ENCODE results near the gene FGF5.
"Not testable (repeated sequence)": the region's sequence is repeated elsewhere in the genome, so short reads cannot be mapped to it uniquely, and the experiment has no call there.

FGF5 gene

GRCh38 chr4:80263541-80264351 is 2.7 kb upstream of the FGF5 start:
- H3K4me1 Mint-ChIP-seq (ENCODE audit: low read depth) = peaks cover 19% of the 10 kb centered on the region
- no peaks in the 10 kb centered on the region for H3K9me3 Mint-ChIP-seq
- no peak overlapping the region for H3K4me3 Mint-ChIP-seq
- peaks cover 82% of the 10 kb centered on the region for H3K27me3 Mint-ChIP-seq (ENCODE audit: low read depth)
- H3K36me3 Mint-ChIP-seq (ENCODE audit: low read depth) = no peaks in the 10 kb centered on the region
- H3K27ac Mint-ChIP-seq = no peak overlapping the region

DNA sequence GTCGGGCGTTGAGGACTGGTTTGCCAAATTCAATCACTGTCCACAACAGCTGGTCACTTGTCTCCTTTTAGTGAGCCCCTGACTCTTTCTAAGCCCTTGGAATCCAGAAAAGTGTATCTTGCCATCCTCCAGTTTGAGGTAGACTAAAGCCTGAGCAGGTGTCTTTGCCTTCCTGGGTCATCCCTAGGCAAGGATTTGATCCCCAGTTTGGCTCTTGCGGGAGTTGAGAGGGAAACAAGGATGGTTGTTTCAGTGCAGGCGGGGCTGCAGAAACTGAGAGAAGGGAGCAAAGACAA is 2.2 kb upstream of the FGF5 start:
- no peak overlapping the region for H3K4me3 Mint-ChIP-seq
- H3K36me3 Mint-ChIP-seq (ENCODE audit: low read depth) = no peaks in the 10 kb centered on the region
- peaks cover 19% of the 10 kb centered on the region for H3K4me1 Mint-ChIP-seq (ENCODE audit: low read depth)
- no peaks in the 10 kb centered on the region for H3K9me3 Mint-ChIP-seq
- H3K27me3 Mint-ChIP-seq (ENCODE audit: low read depth) = peaks cover 82% of the 10 kb centered on the region
- H3K27ac Mint-ChIP-seq = no peak overlapping the region

DNA sequence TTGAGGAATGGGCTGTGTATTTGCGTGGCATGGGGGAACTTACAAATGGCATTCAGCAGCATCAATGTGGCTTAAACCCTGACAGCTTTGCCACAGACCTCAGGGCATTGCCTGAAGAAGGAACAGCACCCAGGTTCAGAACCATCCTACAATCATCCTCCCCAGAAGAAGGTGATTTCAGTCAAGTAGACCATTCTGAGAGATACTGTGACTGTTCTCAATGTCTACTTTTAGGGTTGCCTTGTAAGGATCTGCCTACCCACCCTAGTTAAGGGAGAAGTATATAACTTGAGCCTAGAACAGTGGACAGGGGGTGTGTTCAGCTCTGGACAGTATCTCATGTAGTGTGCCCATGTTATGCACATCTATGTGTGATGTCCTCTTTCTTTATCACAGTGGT is 1.6 kb upstream of the FGF5 start:
- Mint-ChIP-seq H3K27me3 (ENCODE audit: low read depth) (peaks cover 86% of the 10 kb centered on the region), H3K27ac (no peak overlapping the region), H3K4me3 (no peak overlapping the region), H3K4me1 (ENCODE audit: low read depth) (peaks cover 19% of the 10 kb centered on the region), H3K9me3 (no peaks in the 10 kb centered on the region), H3K36me3 (ENCODE audit: low read depth) (no peaks in the 10 kb centered on the region)

DNA sequence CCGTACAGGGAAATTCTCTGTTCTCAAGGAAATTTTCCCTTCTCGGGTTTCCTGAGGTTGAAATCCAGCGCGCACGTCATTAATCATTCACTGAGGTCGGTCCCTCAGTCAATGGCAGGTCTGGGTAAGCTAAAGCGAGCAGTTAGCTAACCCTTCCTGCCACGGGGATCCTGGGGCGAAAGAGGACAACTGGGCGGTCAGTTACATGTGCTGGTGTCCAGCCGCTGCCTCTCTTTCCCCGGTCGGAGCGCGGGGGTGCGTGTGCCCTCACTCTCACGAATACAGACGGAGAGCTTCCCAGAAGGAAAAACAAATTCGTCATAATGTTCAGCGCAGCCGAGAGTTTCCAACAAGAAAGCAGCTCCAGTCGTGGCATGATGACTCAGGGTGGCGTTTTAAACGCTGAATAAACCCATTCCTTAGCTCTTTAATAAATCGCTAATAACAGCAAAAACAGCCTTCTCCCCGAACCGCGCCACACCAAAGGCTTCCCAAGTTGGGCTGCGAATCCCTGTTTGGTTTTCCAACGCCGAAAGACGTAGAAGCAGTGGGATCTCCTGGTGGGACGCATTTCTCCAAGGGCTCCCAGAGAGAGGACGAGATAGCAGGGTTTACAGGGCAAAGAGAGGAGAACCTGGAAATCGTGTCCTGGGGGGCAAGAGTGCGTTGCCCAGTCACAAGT is 752 bp upstream of the FGF5 start:
- peaks cover 19% of the 10 kb centered on the region for H3K4me1 Mint-ChIP-seq (ENCODE audit: low read depth)
- no peaks in the 10 kb centered on the region for H3K9me3 Mint-ChIP-seq
- H3K27me3 Mint-ChIP-seq (ENCODE audit: low read depth) = peaks cover 93% of the 10 kb centered on the region
- no peaks in the 10 kb centered on the region for H3K36me3 Mint-ChIP-seq (ENCODE audit: low read depth)
- H3K4me3 Mint-ChIP-seq = peak overlapping the region; percentile 42
- no peak overlapping the region for H3K27ac Mint-ChIP-seq

DNA sequence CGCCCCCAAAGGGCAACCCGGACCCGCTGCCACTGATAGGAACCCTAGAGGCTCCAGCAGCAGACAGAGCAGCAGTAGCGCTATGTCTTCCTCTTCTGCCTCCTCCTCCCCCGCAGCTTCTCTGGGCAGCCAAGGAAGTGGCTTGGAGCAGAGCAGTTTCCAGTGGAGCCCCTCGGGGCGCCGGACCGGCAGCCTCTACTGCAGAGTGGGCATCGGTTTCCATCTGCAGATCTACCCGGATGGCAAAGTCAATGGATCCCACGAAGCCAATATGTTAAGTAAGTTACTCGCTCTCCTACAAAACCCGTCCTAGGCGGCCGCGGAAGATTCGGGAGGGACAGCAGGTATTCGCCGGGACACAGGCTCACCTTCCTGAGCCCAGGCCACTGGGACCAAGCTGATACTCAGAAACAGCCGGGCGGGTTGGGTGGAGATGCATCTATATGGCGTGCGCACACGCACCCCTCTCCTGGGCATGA is 477 bp downstream of the FGF5 start:
- H3K4me3 Mint-ChIP-seq = peak overlapping the region; percentile 79
- no peaks in the 10 kb centered on the region for H3K9me3 Mint-ChIP-seq
- H3K27me3 Mint-ChIP-seq (ENCODE audit: low read depth) = peaks cover 97% of the 10 kb centered on the region
- peaks cover 19% of the 10 kb centered on the region for H3K4me1 Mint-ChIP-seq (ENCODE audit: low read depth)
- no peak overlapping the region for H3K27ac Mint-ChIP-seq
- H3K36me3 Mint-ChIP-seq (ENCODE audit: low read depth) = no peaks in the 10 kb centered on the region

DNA sequence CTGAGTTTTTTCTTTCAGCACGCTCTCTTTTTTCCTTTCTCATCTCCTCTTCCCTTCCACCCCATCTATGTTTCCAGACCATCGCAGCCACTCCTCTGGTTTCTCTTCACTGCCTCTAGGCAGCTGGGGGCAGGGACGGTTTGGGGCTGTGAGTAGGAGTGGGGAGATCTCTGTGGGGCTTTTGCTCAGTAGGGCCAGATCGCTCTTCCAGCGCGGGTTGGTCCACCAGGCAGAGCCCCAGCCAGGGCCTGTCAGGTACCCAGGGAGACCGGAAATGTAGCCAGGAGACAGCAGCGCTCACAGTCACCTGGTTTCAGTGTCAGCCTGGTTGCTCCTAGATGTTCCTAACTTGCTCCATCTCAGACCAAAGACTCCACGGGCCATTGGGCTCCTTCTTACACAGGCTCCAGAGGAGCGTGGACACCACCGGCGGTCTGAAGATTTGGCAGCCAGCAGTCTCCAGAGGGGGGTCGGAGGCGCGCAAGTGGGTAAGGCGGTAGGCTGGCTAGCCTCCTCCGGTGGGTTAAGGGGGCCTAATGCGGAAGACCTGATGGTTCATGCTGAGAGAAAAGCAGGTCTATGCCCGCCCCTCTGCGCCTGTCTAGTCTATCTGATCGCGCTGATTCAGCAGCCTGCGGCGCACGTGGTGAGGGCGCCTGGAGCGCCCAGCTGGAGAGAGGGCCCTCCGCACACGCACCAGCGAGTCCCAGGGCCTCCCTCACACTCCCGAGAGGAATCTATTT is 1.8 kb downstream of the FGF5 start:
- Mint-ChIP-seq H3K27ac (no peak overlapping the region), H3K4me1 (ENCODE audit: low read depth) (peaks cover 19% of the 10 kb centered on the region), H3K4me3 (no peak overlapping the region), H3K9me3 (no peaks in the 10 kb centered on the region), H3K36me3 (ENCODE audit: low read depth) (no peaks in the 10 kb centered on the region), H3K27me3 (ENCODE audit: low read depth) (peaks cover 86% of the 10 kb centered on the region)

- H3K4me3 Mint-ChIP-seq = no peak overlapping the region
- no peaks in the 10 kb centered on the region for H3K9me3 Mint-ChIP-seq
- H3K27ac Mint-ChIP-seq = no peak overlapping the region
- no peaks in the 10 kb centered on the region for H3K36me3 Mint-ChIP-seq (ENCODE audit: low read depth)
- H3K4me1 Mint-ChIP-seq (ENCODE audit: low read depth) = peaks cover 19% of the 10 kb centered on the region
- peaks cover 83% of the 10 kb centered on the region for H3K27me3 Mint-ChIP-seq (ENCODE audit: low read depth)
These were observed 2.5 kb downstream of the FGF5 start for GRCh38 chr4:80268936-80269335.

DNA sequence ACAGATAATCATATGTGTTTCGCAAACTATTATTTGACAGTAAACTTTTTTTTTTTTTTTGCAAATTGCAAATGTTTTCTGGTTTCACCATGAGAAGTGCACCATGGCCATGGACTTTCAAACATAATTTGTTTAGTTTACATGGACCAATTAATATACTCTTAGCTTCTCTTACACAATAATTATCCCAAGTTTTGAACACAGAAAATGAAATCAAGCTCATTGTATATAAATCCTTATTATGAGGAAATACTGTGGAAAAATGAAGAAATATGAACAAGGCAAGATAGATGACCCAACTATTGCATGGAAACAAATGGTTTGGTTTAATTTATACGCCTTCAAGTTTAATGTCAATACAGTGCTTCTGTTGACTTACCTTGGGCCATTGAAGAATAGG is 3.9 kb downstream of the FGF5 start:
- peaks cover 19% of the 10 kb centered on the region for H3K4me1 Mint-ChIP-seq (ENCODE audit: low read depth)
- H3K36me3 Mint-ChIP-seq (ENCODE audit: low read depth) = no peaks in the 10 kb centered on the region
- peaks cover 72% of the 10 kb centered on the region for H3K27me3 Mint-ChIP-seq (ENCODE audit: low read depth)
- H3K9me3 Mint-ChIP-seq = no peaks in the 10 kb centered on the region
- no peak overlapping the region for H3K4me3 Mint-ChIP-seq
- no peak overlapping the region for H3K27ac Mint-ChIP-seq

- Mint-ChIP-seq H3K27me3 (ENCODE audit: low read depth) (peaks cover 67% of the 10 kb centered on the region), H3K4me3 (no peak overlapping the region), H3K4me1 (ENCODE audit: low read depth) (peaks cover 15% of the 10 kb centered on the region), H3K27ac (no peak overlapping the region), H3K9me3 (no peaks in the 10 kb centered on the region), H3K36me3 (ENCODE audit: low read depth) (no peaks in the 10 kb centered on the region)
These were observed 4.4 kb downstream of the FGF5 start for GRCh38 chr4:80270868-80271267.

- Mint-ChIP-seq H3K27me3 (ENCODE audit: low read depth) (peaks cover 58% of the 10 kb centered on the region), H3K9me3 (no peaks in the 10 kb centered on the region), H3K27ac (no peak overlapping the region), H3K36me3 (ENCODE audit: low read depth) (no peaks in the 10 kb centered on the region), H3K4me1 (ENCODE audit: low read depth) (peaks cover 9% of the 10 kb centered on the region), H3K4me3 (no peak overlapping the region)
These were observed 5.3 kb downstream of the FGF5 start for GRCh38 chr4:80271801-80272200.

- H3K9me3 Mint-ChIP-seq = no peaks in the 10 kb centered on the region
- H3K27ac Mint-ChIP-seq = no peak overlapping the region
- H3K27me3 Mint-ChIP-seq (ENCODE audit: low read depth) = peaks cover 20% of the 10 kb centered on the region
- no peaks in the 10 kb centered on the region for H3K4me1 Mint-ChIP-seq (ENCODE audit: low read depth)
- H3K4me3 Mint-ChIP-seq = no peak overlapping the region
- no peaks in the 10 kb centered on the region for H3K36me3 Mint-ChIP-seq (ENCODE audit: low read depth)
These were observed 10.5 kb downstream of the FGF5 start for GRCh38 chr4:80276931-80277330.

DNA sequence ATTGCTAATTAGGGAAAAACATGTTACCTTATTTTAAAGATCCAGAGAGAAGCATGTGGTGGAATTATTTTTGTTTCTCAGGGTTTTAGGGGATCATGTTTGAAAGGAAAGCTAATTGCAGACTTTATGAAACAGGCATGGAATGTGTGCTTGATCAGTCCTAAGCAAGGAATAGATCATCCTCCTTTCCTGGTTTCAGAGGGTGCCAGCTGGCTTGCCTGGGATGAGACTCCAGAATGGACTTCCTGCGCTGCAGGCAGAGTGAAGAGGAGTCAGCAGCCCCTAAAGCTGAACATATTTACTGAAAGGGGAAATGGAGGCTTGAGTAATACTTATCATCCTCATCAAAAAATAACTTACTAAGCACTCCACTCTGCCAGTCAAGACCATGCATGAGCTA is 13.3 kb downstream of the FGF5 start:
- Mint-ChIP-seq H3K36me3 (ENCODE audit: low read depth) (no peaks in the 10 kb centered on the region), H3K9me3 (no peaks in the 10 kb centered on the region), H3K27ac (no peak overlapping the region), H3K4me3 (no peak overlapping the region), H3K4me1 (ENCODE audit: low read depth) (no peaks in the 10 kb centered on the region), H3K27me3 (ENCODE audit: low read depth) (peaks cover 19% of the 10 kb centered on the region)

DNA sequence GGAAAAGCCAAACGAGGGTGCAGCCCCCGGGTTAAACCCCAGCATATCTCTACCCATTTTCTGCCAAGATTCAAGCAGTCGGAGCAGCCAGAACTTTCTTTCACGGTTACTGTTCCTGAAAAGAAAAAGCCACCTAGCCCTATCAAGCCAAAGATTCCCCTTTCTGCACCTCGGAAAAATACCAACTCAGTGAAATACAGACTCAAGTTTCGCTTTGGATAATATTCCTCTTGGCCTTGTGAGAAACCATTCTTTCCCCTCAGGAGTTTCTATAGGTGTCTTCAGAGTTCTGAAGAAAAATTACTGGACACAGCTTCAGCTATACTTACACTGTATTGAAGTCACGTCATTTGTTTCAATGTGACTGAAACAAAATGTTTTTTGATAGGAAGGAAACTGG is 20.0 kb downstream of the FGF5 start:
- Mint-ChIP-seq H3K27ac (no peak overlapping the region), H3K9me3 (no peaks in the 10 kb centered on the region), H3K4me3 (no peak overlapping the region), H3K27me3 (ENCODE audit: low read depth) (peaks cover 14% of the 10 kb centered on the region), H3K36me3 (ENCODE audit: low read depth) (no peaks in the 10 kb centered on the region), H3K4me1 (ENCODE audit: low read depth) (no peaks in the 10 kb centered on the region)

GRCh38 chr4:80290665-80291064 is 24.2 kb downstream of the FGF5 start:
- H3K27me3 Mint-ChIP-seq (ENCODE audit: low read depth) = peaks cover 12% of the 10 kb centered on the region
- not testable (repeated sequence) for H3K4me3 Mint-ChIP-seq; H3K36me3 Mint-ChIP-seq (ENCODE audit: low read depth); H3K27ac Mint-ChIP-seq; H3K4me1 Mint-ChIP-seq (ENCODE audit: low read depth); H3K9me3 Mint-ChIP-seq

DNA sequence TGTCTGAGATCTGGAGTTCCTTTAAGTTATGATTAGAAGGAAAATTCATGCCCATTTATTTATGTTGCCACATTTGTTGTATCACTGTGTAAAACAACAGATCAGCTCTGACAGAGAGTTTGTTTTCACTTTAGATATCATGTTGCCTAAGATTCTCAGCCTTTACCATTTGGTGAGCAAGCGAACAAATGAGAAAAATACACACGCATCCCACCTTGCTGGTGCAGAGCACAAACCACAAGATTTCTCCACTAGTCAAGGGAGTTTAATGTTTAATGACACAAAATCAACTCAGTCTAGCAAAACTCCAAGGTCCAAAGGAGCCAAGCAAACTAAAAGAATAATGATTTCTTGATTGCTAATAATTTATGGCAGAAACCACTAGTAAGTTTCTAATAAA is 27.7 kb downstream of the FGF5 start:
- no peak overlapping the region for H3K4me3 Mint-ChIP-seq
- H3K27me3 Mint-ChIP-seq (ENCODE audit: low read depth) = peaks cover 3% of the 10 kb centered on the region
- H3K9me3 Mint-ChIP-seq = no peaks in the 10 kb centered on the region
- H3K27ac Mint-ChIP-seq = no peak overlapping the region
- no peaks in the 10 kb centered on the region for H3K36me3 Mint-ChIP-seq (ENCODE audit: low read depth)
- H3K4me1 Mint-ChIP-seq (ENCODE audit: low read depth) = no peaks in the 10 kb centered on the region
